PFSK-1 (cell line): Measurements from ENCODE around the gene TOGARAM2.

Experiments
- FOXP2 ChIP-seq: optimal IDR thresholded peaks from 2 replicates; pipeline ENCODE3; 2011; ENCODE audit warnings: borderline replicate concordance, control low read depth, inconsistent platforms; ENCODE audit not compliant: insufficient read depth; ENCODE audit errors: extremely low read length, extremely low read depth
- POLR2AphosphoS5 ChIP-seq: IDR thresholded peaks from 2 replicates; pipeline ENCODE4 v1.6.1; 2012; ENCODE audit warnings: low read depth, mild to moderate bottlenecking, control low read depth, low read length, moderate library complexity
- TAF1 ChIP-seq: IDR thresholded peaks from 2 replicates; pipeline ENCODE4 v1.6.1; 2012; ENCODE audit warnings: low read length, control low read depth, borderline replicate concordance; ENCODE audit not compliant: insufficient read depth
- TF ChIP-seq, protein P1 (sequence below), 2 experiments: IDR thresholded peaks; 2 replicates each; pipeline versions ENCODE4 v1.6.1 to v1.8.0; 2011 to 2012; ENCODE audit warnings: low read depth in 2 of 2, low read length in 2 of 2, control low read depth in 1 of 2, inconsistent platforms in 1 of 2, mild to moderate bottlenecking in 1 of 2, moderate library complexity in 1 of 2; ENCODE audit not compliant: insufficient read depth in 1 of 2

DNA sequence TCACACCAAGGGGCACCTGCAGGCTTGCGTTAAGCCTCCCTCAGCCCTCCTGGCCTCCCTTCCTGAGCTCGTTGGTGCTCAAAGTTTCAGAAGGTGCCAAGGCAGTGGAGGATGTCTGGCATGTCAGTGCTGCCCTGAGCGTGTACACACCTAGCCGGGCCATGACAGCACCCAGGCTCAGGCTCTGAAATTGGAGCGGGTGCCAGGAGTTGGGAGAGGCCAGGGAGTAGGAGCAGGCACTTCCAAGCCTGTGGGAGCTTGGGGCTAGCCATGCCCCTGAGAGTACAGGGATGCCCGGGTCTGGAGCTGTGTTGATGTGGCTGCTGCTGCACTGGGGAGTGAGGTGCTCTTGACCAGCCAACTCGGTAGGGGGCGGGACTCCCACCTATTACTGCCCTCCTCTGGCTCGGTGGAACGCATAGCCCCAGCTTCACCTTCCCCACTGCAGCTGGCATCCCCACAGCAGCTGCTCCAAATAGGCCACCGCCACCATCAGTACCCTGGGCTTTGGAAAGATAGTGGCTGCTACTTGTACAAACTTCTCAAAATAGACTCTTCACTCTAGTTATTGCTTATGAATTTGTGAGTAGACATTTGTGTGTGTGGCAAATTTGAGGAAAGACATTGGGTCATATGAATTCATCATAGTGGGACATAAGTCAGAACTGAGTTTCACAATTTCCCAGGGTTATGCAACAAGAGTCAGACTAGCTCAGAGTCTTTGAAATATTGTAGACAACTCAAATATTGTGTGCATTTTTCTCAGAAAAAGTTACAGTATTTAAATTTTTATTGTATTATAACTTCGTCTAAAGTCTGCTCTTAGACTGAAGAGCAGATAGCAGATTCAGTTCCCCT, 100.0 kb downstream of the TOGARAM2 start:
- TF ChIP-seq FOXP2 (no peak), TAF1 (no peak), POLR2AphosphoS5 (no peak)
- TF ChIP-seq, protein P1, sequence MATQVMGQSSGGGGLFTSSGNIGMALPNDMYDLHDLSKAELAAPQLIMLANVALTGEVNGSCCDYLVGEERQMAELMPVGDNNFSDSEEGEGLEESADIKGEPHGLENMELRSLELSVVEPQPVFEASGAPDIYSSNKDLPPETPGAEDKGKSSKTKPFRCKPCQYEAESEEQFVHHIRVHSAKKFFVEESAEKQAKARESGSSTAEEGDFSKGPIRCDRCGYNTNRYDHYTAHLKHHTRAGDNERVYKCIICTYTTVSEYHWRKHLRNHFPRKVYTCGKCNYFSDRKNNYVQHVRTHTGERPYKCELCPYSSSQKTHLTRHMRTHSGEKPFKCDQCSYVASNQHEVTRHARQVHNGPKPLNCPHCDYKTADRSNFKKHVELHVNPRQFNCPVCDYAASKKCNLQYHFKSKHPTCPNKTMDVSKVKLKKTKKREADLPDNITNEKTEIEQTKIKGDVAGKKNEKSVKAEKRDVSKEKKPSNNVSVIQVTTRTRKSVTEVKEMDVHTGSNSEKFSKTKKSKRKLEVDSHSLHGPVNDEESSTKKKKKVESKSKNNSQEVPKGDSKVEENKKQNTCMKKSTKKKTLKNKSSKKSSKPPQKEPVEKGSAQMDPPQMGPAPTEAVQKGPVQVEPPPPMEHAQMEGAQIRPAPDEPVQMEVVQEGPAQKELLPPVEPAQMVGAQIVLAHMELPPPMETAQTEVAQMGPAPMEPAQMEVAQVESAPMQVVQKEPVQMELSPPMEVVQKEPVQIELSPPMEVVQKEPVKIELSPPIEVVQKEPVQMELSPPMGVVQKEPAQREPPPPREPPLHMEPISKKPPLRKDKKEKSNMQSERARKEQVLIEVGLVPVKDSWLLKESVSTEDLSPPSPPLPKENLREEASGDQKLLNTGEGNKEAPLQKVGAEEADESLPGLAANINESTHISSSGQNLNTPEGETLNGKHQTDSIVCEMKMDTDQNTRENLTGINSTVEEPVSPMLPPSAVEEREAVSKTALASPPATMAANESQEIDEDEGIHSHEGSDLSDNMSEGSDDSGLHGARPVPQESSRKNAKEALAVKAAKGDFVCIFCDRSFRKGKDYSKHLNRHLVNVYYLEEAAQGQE (IDR thresholded peaks at IDR 0.05; ENCODE audit: insufficient read depth in 1 of 2, low read depth in 2 of 2, low read length in 2 of 2), result no peak
